B cell (primary cell): ENCODE data around the gene PVALEF. TPM values are rescaled to one million over a fixed set of nuclear protein-coding genes. Genes with fewer than 3 reads are reported as not detected.

ENCODE experiments used
- ATAC-seq: fragments of 200-7000 bp; cut with Tn5 transposase; one replicate; pipeline ENCODE4 v1.10.0; 2021; ENCODE audit warnings: low read depth, mild to moderate bottlenecking, moderate number of reproducible peaks, moderate library complexity
- CTCF ChIA-PET: fragments of 350-600 bp; sonication (Branson Sonifier 250); formaldehyde crosslinking; loops from one replicate; lab custom pipeline; 2021; ENCODE audit warnings: antibody characterized with exemption, inconsistent platforms; lab: Charles Lee
- POLR2A ChIA-PET: fragments of 350-600 bp; sonication (Branson Sonifier 250); formaldehyde crosslinking; loops from one replicate; lab custom pipeline; 2021; ENCODE audit warnings: antibody characterized with exemption; lab: Charles Lee
- DNase-seq: peaks from one replicate; pipeline ENCODE4 v3.0.0; 2013
- H2AFZ ChIP-seq: 2 replicates; pipeline ENCODE4 v1.6.1; 2012; ENCODE audit warnings: mild to moderate bottlenecking, low read depth, low read length; ENCODE audit not compliant: insufficient read depth, poor library complexity, severe bottlenecking
- H3K27ac ChIP-seq, 2 donors: 1 replicate in 1 of 2; 2 replicates in 1 of 2; pipeline ENCODE4 v1.5.1; 2012 to 2013; ENCODE audit warnings: low read length in 2 of 2, mild to moderate bottlenecking in 2 of 2, moderate library complexity in 1 of 2
- H3K27me3 ChIP-seq, 4 experiments: fragments of 200-600 bp in 1 of 4; sonication (generic) in 1 of 4; replicated peaks in 1 of 4; 1 replicate in 2 of 4; 2 replicates in 2 of 4; pipeline versions ENCODE4 v1.6.1 to v1.7.0; 2013 to 2016; ENCODE audit warnings: low read length in 3 of 4, mild to moderate bottlenecking in 2 of 4, mixed read lengths in 1 of 4, moderate library complexity in 1 of 4; ENCODE audit not compliant: insufficient read depth in 4 of 4, control insufficient read depth in 3 of 4; ENCODE audit errors: control extremely low read depth in 1 of 4
- H3K36me3 ChIP-seq, 2 experiments: replicated peaks in 1 of 2; 1 replicate in 1 of 2; 2 replicates in 1 of 2; pipeline versions ENCODE4 v1.6.1 to v1.7.1; 2013; ENCODE audit warnings: low read length in 1 of 2; ENCODE audit not compliant: insufficient read depth in 2 of 2, control insufficient read depth in 1 of 2; ENCODE audit errors: control extremely low read depth in 1 of 2, extremely low read depth in 1 of 2
- H3K4me1 ChIP-seq, 2 donors: fragments of 200-600 bp in 1 of 2; sonication (generic) in 1 of 2; 1 replicate in 1 of 2; 2 replicates in 1 of 2; pipeline versions ENCODE4 v1.5.1 to v1.6.1; 2013 to 2017; ENCODE audit warnings: low read length in 2 of 2; ENCODE audit not compliant: control insufficient read depth in 2 of 2, insufficient read depth in 2 of 2
- H3K4me2 ChIP-seq: replicated peaks from 2 replicates; pipeline ENCODE3; 2012; ENCODE audit warnings: mild to moderate bottlenecking, low read depth, low read length; ENCODE audit not compliant: poor library complexity, severe bottlenecking
- H3K4me3 ChIP-seq, 5 experiments: fragments of 200-600 bp in 1 of 5; sonication (generic) in 1 of 5; 1 replicate in 3 of 5; 2 replicates in 2 of 5; pipeline versions ENCODE4 v1.5.1 to v1.7.0; 2011 to 2016; ENCODE audit warnings: low read length in 4 of 5, mild to moderate bottlenecking in 4 of 5, low read depth in 2 of 5, control low read depth in 1 of 5, moderate library complexity in 1 of 5; ENCODE audit not compliant: insufficient read depth in 1 of 5; ENCODE audit errors: control extremely low read depth in 1 of 5, extremely low read depth in 1 of 5
- H3K79me2 ChIP-seq: fragments of 200-600 bp; sonication (generic); one replicate; pipeline ENCODE4 v1.6.0; 2016; ENCODE audit warnings: low read length; ENCODE audit not compliant: control insufficient read depth, insufficient read depth
- H3K9ac ChIP-seq: fragments of 200-600 bp; sonication (generic); 2 replicates; pipeline ENCODE4 v1.6.1; 2017; ENCODE audit warnings: mild to moderate bottlenecking, low read length, moderate library complexity
- H3K9me3 ChIP-seq, 3 donors: one replicate each; pipeline versions ENCODE4 v1.6.1 to v1.7.1; 2013; ENCODE audit warnings: low read length in 2 of 3; ENCODE audit not compliant: control insufficient read depth in 2 of 3, insufficient read depth in 1 of 3; ENCODE audit errors: control extremely low read depth in 1 of 3
- H4K20me1 ChIP-seq: 2 replicates; pipeline ENCODE4 v1.6.0; 2012; ENCODE audit warnings: mild to moderate bottlenecking, low read length; ENCODE audit not compliant: insufficient read depth, control insufficient read depth, poor library complexity, severe bottlenecking
- H3K27ac Mint-ChIP-seq: one replicate; pipeline ENCODE4 v1.8.0; 2021; ENCODE audit warnings: mixed read lengths
- H3K27me3 Mint-ChIP-seq: one replicate; pipeline ENCODE4 v1.8.0; 2021; ENCODE audit warnings: mixed read lengths
- H3K4me1 Mint-ChIP-seq: one replicate; pipeline ENCODE4 v1.8.0; 2021; ENCODE audit warnings: mixed read lengths
- H3K4me3 Mint-ChIP-seq: one replicate; pipeline ENCODE4 v1.8.0; 2021; ENCODE audit warnings: mixed read lengths
- H3K9me3 Mint-ChIP-seq: one replicate; pipeline ENCODE4 v1.8.0; 2022; ENCODE audit warnings: mixed read lengths; ENCODE audit not compliant: insufficient read depth
- EZH2 ChIP-seq: IDR thresholded peaks from 2 replicates; pipeline ENCODE4 v1.6.1; 2012; ENCODE audit warnings: borderline replicate concordance, low read depth, mild to moderate bottlenecking, moderate library complexity, low read length; ENCODE audit not compliant: insufficient read depth, poor library complexity, severe bottlenecking
- WGBS: methylation state at CpG from one replicate; pipeline ENCODE4 v1.1.5; 2013; ENCODE audit warnings: missing lambda C conversion rate; ENCODE audit not compliant: insufficient coverage; 5-methylcytosine and 5-hydroxymethylcytosine counted together
- intact Hi-C: fragments of 100-400 bp; cut with micrococcal nuclease; formaldehyde crosslinking; loops from one replicate; pipeline ENCODE4 v1.10.0; 2022
- polyA plus RNA-seq: library from polyadenylated mRNA; depleted of rRNA; stranded (reverse); fragments of >200 nt; gene quantifications from 2 replicates; pipeline ENCODE4 v1.2.3, GENCODE V29; 2012
- total RNA-seq, 2 donors: library from RNA; stranded (reverse); fragments of 120-200 nt in 1 of 2; gene quantifications; 1 replicate in 1 of 2; 2 replicates in 1 of 2; pipeline versions ENCODE4 v1.2.3 to v1.2.4, GENCODE V29; 2013 to 2022
- TF ChIP-seq, protein P1 (sequence below): fragments of 200-600 bp; IDR thresholded peaks from one replicate; pipeline ENCODE4 v1.8.0; 2022; ENCODE audit warnings: antibody characterized with exemption, mild to moderate bottlenecking

PVALEF gene
- total and polyA plus RNA-seq, 2 donors (not counting 1 experiment from before 2014, with no cell fraction given), result not detected

DNA sequence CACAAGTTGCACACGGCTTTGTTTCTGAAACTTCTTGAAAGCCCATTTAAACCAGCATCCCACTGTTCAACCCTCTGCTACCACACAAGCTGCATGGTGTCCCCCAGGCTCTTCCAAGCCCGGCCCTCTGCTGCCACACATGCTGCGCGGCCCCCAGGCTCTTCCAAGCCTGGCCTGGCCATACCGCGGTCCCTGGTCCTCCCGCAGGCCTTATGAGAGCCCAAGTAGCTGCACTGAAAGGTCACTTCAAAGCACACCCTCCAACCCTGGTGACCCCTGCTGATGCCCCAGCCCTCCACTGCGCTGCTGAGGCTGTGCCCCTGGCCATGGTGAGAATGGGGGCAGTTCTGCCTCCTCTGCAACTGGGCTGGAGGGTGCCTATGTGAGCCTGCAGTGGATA is 25.9 kb upstream of the PVALEF start:
- Histone ChIP-seq H3K4me3 (no peak overlapping the region), H2AFZ (no peak overlapping the region), H3K79me2 (no peaks in the 10 kb centered on the region), H3K4me2 (no peak overlapping the region), H3K27ac (no peak overlapping the region), H3K36me3 (no peaks in the 10 kb centered on the region), H3K27me3 (peaks cover 0 to 4% (median 0%) of the 10 kb centered on the region in 4 experiments), H4K20me1 (no peaks in the 10 kb centered on the region), H3K9me3 (peaks cover 0 to 7% (median 0%) of the 10 kb centered on the region in 3 donors), H3K4me1 (no peaks in the 10 kb centered on the region), H3K9ac (no peak overlapping the region)
- intact Hi-C loops, result no loop called here
- H3K9me3 Mint-ChIP-seq, result no peaks in the 10 kb centered on the region
- WGBS, result 80% methylated on average over 8 of the region's 8 CpGs
- CTCF ChIA-PET, result interaction anchor here (1.2 kb wide), 1 partner anchor 462 kb away, joined by 3 read pairs; no protein-coding TSS in a partner anchor
- POLR2A ChIA-PET, result no interaction called here
- TF ChIP-seq, protein P1, sequence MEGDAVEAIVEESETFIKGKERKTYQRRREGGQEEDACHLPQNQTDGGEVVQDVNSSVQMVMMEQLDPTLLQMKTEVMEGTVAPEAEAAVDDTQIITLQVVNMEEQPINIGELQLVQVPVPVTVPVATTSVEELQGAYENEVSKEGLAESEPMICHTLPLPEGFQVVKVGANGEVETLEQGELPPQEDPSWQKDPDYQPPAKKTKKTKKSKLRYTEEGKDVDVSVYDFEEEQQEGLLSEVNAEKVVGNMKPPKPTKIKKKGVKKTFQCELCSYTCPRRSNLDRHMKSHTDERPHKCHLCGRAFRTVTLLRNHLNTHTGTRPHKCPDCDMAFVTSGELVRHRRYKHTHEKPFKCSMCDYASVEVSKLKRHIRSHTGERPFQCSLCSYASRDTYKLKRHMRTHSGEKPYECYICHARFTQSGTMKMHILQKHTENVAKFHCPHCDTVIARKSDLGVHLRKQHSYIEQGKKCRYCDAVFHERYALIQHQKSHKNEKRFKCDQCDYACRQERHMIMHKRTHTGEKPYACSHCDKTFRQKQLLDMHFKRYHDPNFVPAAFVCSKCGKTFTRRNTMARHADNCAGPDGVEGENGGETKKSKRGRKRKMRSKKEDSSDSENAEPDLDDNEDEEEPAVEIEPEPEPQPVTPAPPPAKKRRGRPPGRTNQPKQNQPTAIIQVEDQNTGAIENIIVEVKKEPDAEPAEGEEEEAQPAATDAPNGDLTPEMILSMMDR, result no peak
- no peak for TF ChIP-seq EZH2
- H3K27me3 Mint-ChIP-seq, result peaks cover 3% of the 10 kb centered on the region
- ATAC-seq, result no peak
- no peak overlapping the region for H3K4me3 Mint-ChIP-seq
- H3K27ac Mint-ChIP-seq, result no peak overlapping the region
- no peak for DNase-seq
- peaks cover 2% of the 10 kb centered on the region for H3K4me1 Mint-ChIP-seq

DNA sequence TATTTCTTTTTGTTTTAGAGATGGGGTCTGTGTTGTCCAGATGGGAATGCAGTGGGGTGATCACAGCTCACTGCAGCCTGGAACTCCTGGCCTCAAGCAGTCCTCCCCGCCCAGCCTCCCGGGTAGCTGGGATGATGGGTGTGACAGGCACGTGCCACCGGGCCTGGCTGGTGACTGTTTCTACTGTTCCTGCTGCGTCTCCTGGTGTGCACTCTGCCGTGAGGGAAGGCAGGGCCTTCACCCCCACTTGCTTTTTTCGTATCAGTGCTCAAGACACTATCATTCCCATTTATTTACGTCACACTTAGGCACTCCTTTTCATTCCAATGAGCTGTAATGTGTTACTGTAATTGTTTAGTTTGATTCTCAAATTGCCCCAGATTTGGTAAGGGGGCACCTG is 25.3 kb upstream of the PVALEF start:
- H3K9ac ChIP-seq, result no peak overlapping the region
- no peak overlapping the region for H2AFZ ChIP-seq
- Mint-ChIP-seq H3K4me1 (peaks cover 2% of the 10 kb centered on the region), H3K27me3 (peaks cover 3% of the 10 kb centered on the region), H3K9me3 (no peaks in the 10 kb centered on the region), H3K4me3 (no peak overlapping the region), H3K27ac (no peak overlapping the region)
- H4K20me1 ChIP-seq, result no peaks in the 10 kb centered on the region
- ATAC-seq (no peak), DNase-seq (no peak)
- H3K79me2 ChIP-seq, result no peaks in the 10 kb centered on the region
- no peaks in the 10 kb centered on the region for H3K36me3 ChIP-seq
- intact Hi-C loops, result loop anchor here (5.0 kb wide), 1 partner anchor 82 kb away; the partner anchor contains the start of gene CEP131
- H3K27ac ChIP-seq, result no peak overlapping the region
- peaks cover 0 to 7% (median 0%) of the 10 kb centered on the region in 3 donors for H3K9me3 ChIP-seq
- 89% methylated on average over 6 of the region's 8 CpGs for WGBS
- H3K4me3 ChIP-seq, result no peak overlapping the region
- ChIA-PET CTCF (interaction anchor here (1.2 kb wide), 1 partner anchor 461 kb away, joined by 3 read pairs; no protein-coding TSS in a partner anchor), POLR2A (no interaction called here)
- TF ChIP-seq, protein P1, result no peak
- TF ChIP-seq EZH2, result no peak
- no peaks in the 10 kb centered on the region for H3K4me1 ChIP-seq
- no peak overlapping the region for H3K4me2 ChIP-seq
- H3K27me3 ChIP-seq, result peaks cover 0 to 4% (median 0%) of the 10 kb centered on the region in 4 experiments
